ENCODE results near the gene GDF7. TPM values are rescaled to one million over a fixed set of nuclear protein-coding genes. Genes with fewer than 3 reads are reported as not detected.

The GDF7 gene
- total and polyA plus RNA-seq, 2 of the 8 experiments (the other 6 are each of a cell fraction or from before 2014, with no cell fraction given), result 0.04 to 0.06 TPM

- no peak for FAIRE-seq
- H3K9me3 ChIP-seq (ENCODE audit: insufficient read depth in 2 of 2, low read depth in 1 of 2, low read length in 1 of 2), result no peaks in the 10 kb centered on the region
These were observed 23.1 kb upstream of the GDF7 start for GRCh38 chr2:20643826-20644225.

More at GRCh38 chr2:20643826-20644225, 23.1 kb upstream of the GDF7 start:
- no peak overlapping the region for H3K4me3 ChIP-seq (ENCODE audit: extremely low read depth in 1 of 4, insufficient read depth in 2 of 4, low read depth in 3 of 4, low read length in 4 of 4)
- no peak for DNase-seq (ENCODE audit: low read depth in 1 of 2, low spot score in 2 of 2)
- H3K79me2 ChIP-seq (ENCODE audit: control insufficient read depth in 1 of 2, insufficient read depth in 2 of 2, low read length in 2 of 2), result no peaks in the 10 kb centered on the region
- CTCF ChIA-PET (ENCODE audit: partially characterized antibody), result interaction anchor here (0.6 to 17.7 kb wide), 27 partner anchors 8 to 317 kb away, joined by 3 to 367 read pairs (median 10); partner anchors contain the start of genes HS1BP3 and RHOB
- POLR2A ChIA-PET (ENCODE audit: partially characterized antibody), result interaction anchor here (2.1 kb wide), 1 partner anchor 197 kb away, joined by 11 read pairs; the partner anchor contains the start of gene RHOB
- no peak overlapping the region for H2BK15ac ChIP-seq (ENCODE audit: low read length)
- H3K4me1 ChIP-seq (replicated peaks in 1 of 4; ENCODE audit: control insufficient read depth in 3 of 4, insufficient read depth in 4 of 4, low read length in 3 of 4), result peaks cover 0 to 3% (median 0%) of the 10 kb centered on the region in 4 experiments; a peak in 3 of 7 replicates
- H3K23ac ChIP-seq (ENCODE audit: insufficient read length), result no peak overlapping the region
- peaks cover 0 to 3% of the 10 kb centered on the region in 2 experiments for H4K20me1 ChIP-seq (replicated peaks in 1 of 2; ENCODE audit: control insufficient read depth in 1 of 2, insufficient read depth in 2 of 2, low read length in 2 of 2)
- H3K27me3 ChIP-seq (replicated peaks in 1 of 4; ENCODE audit: control insufficient read depth in 3 of 4, extremely low read depth in 1 of 4, insufficient read depth in 3 of 4, low read length in 3 of 4), result no peaks in the 10 kb centered on the region
- no peak overlapping the region for H2BK12ac ChIP-seq (ENCODE audit: low read depth, low read length)
- H3K4me2 ChIP-seq (ENCODE audit: insufficient read depth in 1 of 2, low read depth in 2 of 2, low read length in 2 of 2), result no peak overlapping the region
- H3K56ac ChIP-seq (replicated peaks; ENCODE audit: insufficient read length, low read depth, low read length), result no peak overlapping the region
- H4K91ac ChIP-seq (replicated peaks; ENCODE audit: insufficient read length, low read length), result no peak overlapping the region
- no peak overlapping the region for H3K27ac ChIP-seq (ENCODE audit: low read depth, low read length)
- no peaks in the 10 kb centered on the region; the same call in 1 of the 2 replicates for H3K79me1 ChIP-seq (ENCODE audit: low read depth, low read length)
- no peaks in the 10 kb centered on the region for H3K36me3 ChIP-seq (ENCODE audit: control insufficient read depth in 2 of 4, insufficient read depth in 4 of 4, low read length in 3 of 4)
- TF ChIP-seq CHD1 (IDR thresholded peaks at IDR 0.05; ENCODE audit: low read depth, low read length) (no peak), CREB1 (IDR thresholded peaks at IDR 0.05) (no peak), SAP30 (IDR thresholded peaks at IDR 0.05; ENCODE audit: insufficient read depth, insufficient replicate concordance, low read length) (no peak), TAF7 (optimal IDR thresholded peaks at IDR 0.05; ENCODE audit: borderline replicate concordance, low read depth, low read length) (no peak), POLR2A (IDR thresholded peaks at IDR 0.05; ENCODE audit: control extremely low read depth in 1 of 2, low read depth in 2 of 2, low read length in 2 of 2) (no peak), HDAC2 (IDR thresholded peaks at IDR 0.05; ENCODE audit: borderline replicate concordance in 1 of 2, low read depth in 2 of 2, low read length in 2 of 2) (no peak)
- no peak overlapping the region for H3K4ac ChIP-seq (replicated peaks; ENCODE audit: insufficient read length, low read depth, low read length)
- H3K9ac ChIP-seq (replicated peaks in 1 of 4; ENCODE audit: extremely low read depth in 1 of 4, low read depth in 3 of 4, low read length in 3 of 4), result no peak overlapping the region
- H2BK120ac ChIP-seq (replicated peaks; ENCODE audit: low read depth, low read length), result no peak overlapping the region
- H2AFZ ChIP-seq (ENCODE audit: low read length), result no peak overlapping the region
- H2BK5ac ChIP-seq (ENCODE audit: low read depth, low read length), result no peak overlapping the region
- H4K8ac ChIP-seq (ENCODE audit: extremely low read depth, insufficient read depth, low read length), result no peak overlapping the region
- H3K23me2 ChIP-seq (ENCODE audit: low read depth, low read length), result no peaks in the 10 kb centered on the region
- H4K5ac ChIP-seq (ENCODE audit: insufficient read length, low read depth, low read length), result no peak overlapping the region
- 94% methylated on average over 3 of the region's 3 CpGs; no CpG with 5 or more reads in 1 of the 2 experiments for WGBS, 2 experiments (ENCODE audit: extremely low coverage in 1 of 2, insufficient coverage in 1 of 2, insufficient read length in 1 of 2, insufficient replicate concordance in 2 of 2, low coverage in 1 of 2, low lambda C conversion rate in 2 of 2, missing lambda C conversion rate in 1 of 2)
- H2AK5ac ChIP-seq (ENCODE audit: low read depth, low read length), result no peak overlapping the region
- H3K18ac ChIP-seq (ENCODE audit: extremely low read depth, low read length), result no peak overlapping the region
- no peak overlapping the region for H2BK20ac ChIP-seq (ENCODE audit: low read length)
- no peak overlapping the region for H3K14ac ChIP-seq (ENCODE audit: insufficient read length)

Data from H1 (cell line).